ENCODE results near the gene SERPINB8. TPM values are rescaled to one million over a fixed set of nuclear protein-coding genes. Genes with fewer than 3 reads are reported as not detected.

SERPINB8 gene
- total and polyA plus RNA-seq, 2 donors (not counting 3 experiments of a cell fraction or from before 2014, with no cell fraction given) = 15.3 to 25.7 TPM

GRCh38 chr18:63924551-63924950 lies 45.3 kb upstream of the SERPINB8 start:
- ChIA-PET CTCF (no interaction called here), POLR2A (no interaction called here)
- no TSS peak for BruUV-seq (replicated peaks)
- dilution Hi-C loops (cut with MboI; ENCODE audit: extremely low pct_ligation_motif_present, low sequenced_read_pairs) (no loop called here), intact Hi-C loops (cut with micrococcal nuclease) (no loop called here)
- Histone ChIP-seq H3K79me2 (ENCODE audit: control insufficient read depth, insufficient read depth, low read length) (no peaks in the 10 kb centered on the region), H3K36me3 (ENCODE audit: control insufficient read depth in 2 of 2, extremely low read depth in 1 of 2, insufficient read depth in 2 of 2, low read length in 2 of 2) (no peaks in the 10 kb centered on the region), H3K4me3 (replicated peaks in 1 of 3; ENCODE audit: insufficient read depth in 1 of 3, low read depth in 1 of 3, low read length in 3 of 3) (no peak overlapping the region), H4K20me1 (replicated peaks; ENCODE audit: control insufficient read depth, extremely low read depth, insufficient read depth, low read length) (no peaks in the 10 kb centered on the region), H3K4me2 (ENCODE audit: insufficient read depth, low read length) (no peak overlapping the region), H2AFZ (ENCODE audit: low read depth, low read length) (no peak overlapping the region), H3K4me1 (ENCODE audit: control insufficient read depth, extremely low read depth, insufficient read depth, low read length) (no peaks in the 10 kb centered on the region), H3K27me3 (ENCODE audit: control insufficient read depth in 2 of 2, insufficient read depth in 2 of 2, low read length in 2 of 2) (peaks cover 6 to 32% of the 10 kb centered on the region in 2 experiments), H3K27ac (ENCODE audit: insufficient read depth, low read depth, low read length) (no peak overlapping the region), H3K9me1 (replicated peaks; ENCODE audit: control insufficient read depth, extremely low read depth, insufficient read depth, low read length) (no peaks in the 10 kb centered on the region), H3K9ac (replicated peaks; ENCODE audit: extremely low read depth, insufficient read depth, low read length) (no peak overlapping the region), H3K9me3 (replicated peaks; ENCODE audit: control insufficient read depth, insufficient read depth, low read length) (no peaks in the 10 kb centered on the region)
- TF ChIP-seq POLR2A (IDR thresholded peaks at IDR 0.05; ENCODE audit: low read depth, low read length) (no peak), EZH2 (IDR thresholded peaks at IDR 0.05; ENCODE audit: borderline replicate concordance, low read depth, low read length, severe bottlenecking) (no peak), FOS (IDR thresholded peaks at IDR 0.05; ENCODE audit: borderline replicate concordance, insufficient read depth, low read length) (no peak), JUN (IDR thresholded peaks at IDR 0.05; ENCODE audit: borderline replicate concordance, insufficient read depth, insufficient read length, low read depth) (no peak), MAX (IDR thresholded peaks at IDR 0.05; ENCODE audit: insufficient read depth, insufficient read length) (no peak), MYC (IDR thresholded peaks at IDR 0.05; ENCODE audit: low read depth, low read length) (no peak), GATA2 (IDR thresholded peaks at IDR 0.05; ENCODE audit: insufficient read depth, insufficient read length, low read depth, low read length) (no peak), CTCF (IDR thresholded peaks at IDR 0.05; ENCODE audit: extremely low read depth in 1 of 2, insufficient read depth in 1 of 2, low read depth in 1 of 2, low read length in 2 of 2) (no peak), POLR2AphosphoS5 (IDR thresholded peaks at IDR 0.05; ENCODE audit: insufficient read depth, low read depth, low read length) (no peak)
- FAIRE-seq (no peak), DNase-seq (ENCODE audit: low read depth, low spot score) (no peak)
